SKM-1 treated with dmso at 0.1 percent for 144 hours (cell line): ENCODE data around the gene SLC41A3.
"Not testable (repeated sequence)": the region's sequence is repeated elsewhere in the genome, so short reads cannot be mapped to it uniquely, and the experiment has no call there.

Experiments used
- DNase-seq: peaks from one replicate; lab custom pipeline; 2025; ENCODE audit not compliant: unreplicated experiment; lab: John Stamatoyannopoulos, UW

Gene SLC41A3

DNA sequence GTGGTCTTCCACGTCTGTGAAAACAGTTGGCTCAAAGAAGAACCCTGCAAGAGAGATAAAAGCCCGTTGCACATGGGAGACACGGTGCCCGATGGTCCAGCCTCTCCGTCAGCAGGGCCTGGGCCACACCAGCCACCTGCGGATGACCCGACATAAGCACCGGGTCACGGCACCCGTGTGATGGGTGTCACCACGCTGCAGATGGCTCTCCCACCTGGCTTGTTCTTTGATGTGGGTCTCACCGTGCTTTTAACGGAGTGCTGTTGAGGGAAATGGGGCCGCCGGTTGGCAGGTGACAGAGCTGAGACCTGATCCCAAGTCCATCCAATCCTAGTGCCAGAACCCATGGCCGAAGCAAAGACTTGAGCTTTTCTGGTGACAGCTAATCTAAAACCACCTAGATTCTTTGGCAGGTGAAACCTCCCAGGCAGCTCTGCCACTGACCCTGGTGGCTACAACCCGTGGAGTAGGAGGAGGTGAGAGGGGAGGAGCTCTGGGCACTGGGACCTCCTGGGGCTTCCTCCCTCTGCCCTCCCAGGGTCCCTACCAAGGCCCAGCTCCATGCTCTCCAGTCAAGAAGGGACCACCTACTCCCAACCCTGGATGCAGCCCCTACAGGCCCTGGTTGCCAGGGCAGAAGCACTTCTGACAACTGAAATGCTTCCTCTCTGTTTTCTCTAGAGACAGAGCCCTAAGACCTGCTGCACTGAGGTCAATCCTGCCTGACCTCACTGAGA lies 23.4 kb upstream of the SLC41A3 start:
- no peak for DNase-seq

- no peak for DNase-seq
Measured at GRCh38 chr3:126106336-126107202, 22.6 kb upstream of the SLC41A3 start.

GRCh38 chr3:126105691-126106187 lies 21.8 kb upstream of the SLC41A3 start:
- DNase-seq, result no peak

- DNase-seq, result no peak
Measured at GRCh38 chr3:126104742-126105605, 21.1 kb upstream of the SLC41A3 start.

GRCh38 chr3:126104028-126104635 lies 20.2 kb upstream of the SLC41A3 start:
- DNase-seq, result no peak

- no peak for DNase-seq
Measured at GRCh38 chr3:126103121-126104027, 19.4 kb upstream of the SLC41A3 start.

DNA sequence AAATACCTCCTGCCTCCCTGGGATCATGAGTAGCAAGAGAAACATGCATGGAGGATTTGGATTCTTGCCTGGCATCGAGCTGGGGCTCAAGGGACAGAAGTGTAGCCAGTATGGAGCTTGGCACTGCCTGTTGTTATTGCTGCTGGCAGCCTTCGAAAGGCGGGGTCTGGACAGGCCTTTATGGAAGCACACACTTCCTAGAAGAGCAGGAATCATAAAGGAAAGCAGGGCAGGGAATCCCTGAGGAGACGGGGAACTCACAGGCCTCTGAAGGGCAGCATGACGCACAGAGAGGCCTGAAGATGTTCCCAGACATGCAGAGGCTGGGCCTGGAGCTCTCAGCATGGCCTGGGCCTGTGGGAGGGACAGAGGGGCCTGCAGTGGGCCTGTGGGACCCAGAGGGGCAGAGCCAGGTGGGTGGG lies 18.6 kb upstream of the SLC41A3 start:
- DNase-seq, result no peak

GRCh38 chr3:126102011-126102410 lies 18.1 kb upstream of the SLC41A3 start:
- DNase-seq, result no peak

DNA sequence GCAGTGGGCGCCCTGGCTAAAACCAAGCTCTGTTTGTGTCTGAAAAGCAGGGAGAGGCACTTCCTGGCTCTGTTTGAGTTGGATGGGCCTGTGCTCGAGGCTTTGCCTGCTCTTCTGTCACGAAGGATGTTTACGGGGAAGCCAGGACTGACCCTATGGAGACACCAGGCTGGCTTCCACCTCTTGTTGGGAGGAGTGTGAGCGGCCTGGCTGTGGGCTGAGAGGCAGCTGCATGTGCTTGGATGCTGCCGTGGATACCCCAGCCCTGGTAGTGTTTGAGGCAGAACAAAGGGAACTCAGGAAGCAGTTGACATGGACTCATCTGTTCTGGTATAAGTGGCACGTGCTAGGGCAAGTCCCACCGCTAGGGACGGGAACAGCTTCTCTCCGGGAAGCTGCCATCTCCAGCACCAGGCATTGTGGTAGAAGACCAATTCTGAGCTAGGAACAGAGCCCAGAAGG lies 17.6 kb upstream of the SLC41A3 start:
- DNase-seq, result no peak

DNA sequence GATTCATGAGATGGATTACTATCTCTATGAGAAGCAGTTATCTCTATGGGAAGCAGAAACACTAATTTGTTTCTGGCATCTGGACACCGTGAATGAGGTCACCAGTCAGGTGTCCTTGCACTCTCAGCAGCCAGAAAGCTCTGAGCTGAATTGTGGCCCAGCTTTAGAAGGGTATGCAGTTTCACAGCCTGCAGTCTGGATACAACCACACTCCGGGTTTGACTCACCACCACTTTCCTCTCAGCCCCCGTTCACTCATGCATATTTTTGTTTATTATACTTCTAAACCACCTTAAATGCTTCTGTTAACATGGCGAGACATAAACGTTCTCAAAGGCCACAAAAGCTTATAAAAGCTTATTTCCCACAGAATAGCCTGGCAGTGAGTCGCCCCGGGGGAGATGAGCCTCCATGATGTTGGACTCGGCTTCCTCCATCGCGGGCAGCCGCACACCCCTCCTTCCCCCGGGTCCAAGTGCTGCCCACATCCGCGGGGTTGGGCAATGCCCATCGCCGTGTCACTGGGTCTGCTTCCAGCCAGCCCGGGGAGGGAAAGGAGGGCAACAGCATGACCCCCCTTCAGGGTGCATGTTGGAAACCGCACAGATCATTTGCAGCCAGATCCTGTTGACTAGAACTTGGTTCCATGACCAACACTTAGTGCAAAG lies 16.8 kb upstream of the SLC41A3 start:
- DNase-seq, result no peak

- no peak for DNase-seq
Measured at GRCh38 chr3:126100269-126100633, 16.3 kb upstream of the SLC41A3 start.

DNA sequence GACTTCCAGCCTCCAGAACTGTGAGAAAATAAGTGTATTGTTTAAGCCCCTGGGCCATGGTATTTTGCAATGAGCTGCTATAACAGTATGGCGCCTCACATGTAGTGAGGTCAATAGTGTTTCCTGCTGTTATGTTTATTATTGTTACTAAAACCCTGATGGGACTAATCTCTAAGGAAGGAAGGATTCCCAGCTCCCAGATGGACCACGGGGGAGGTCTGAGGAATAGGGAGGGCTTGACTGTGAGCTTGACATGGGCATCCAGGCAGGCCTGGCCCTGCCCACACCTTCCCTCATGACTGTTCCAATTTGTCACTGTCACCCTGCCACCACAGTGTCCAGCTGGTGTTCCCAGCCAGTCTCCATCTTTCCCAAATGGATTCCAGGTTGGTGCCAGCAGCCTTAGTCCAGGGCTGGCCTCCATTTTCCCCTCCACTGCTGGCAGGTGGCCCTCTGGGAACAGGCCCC lies 14.5 kb upstream of the SLC41A3 start:
- DNase-seq, result no peak

DNA sequence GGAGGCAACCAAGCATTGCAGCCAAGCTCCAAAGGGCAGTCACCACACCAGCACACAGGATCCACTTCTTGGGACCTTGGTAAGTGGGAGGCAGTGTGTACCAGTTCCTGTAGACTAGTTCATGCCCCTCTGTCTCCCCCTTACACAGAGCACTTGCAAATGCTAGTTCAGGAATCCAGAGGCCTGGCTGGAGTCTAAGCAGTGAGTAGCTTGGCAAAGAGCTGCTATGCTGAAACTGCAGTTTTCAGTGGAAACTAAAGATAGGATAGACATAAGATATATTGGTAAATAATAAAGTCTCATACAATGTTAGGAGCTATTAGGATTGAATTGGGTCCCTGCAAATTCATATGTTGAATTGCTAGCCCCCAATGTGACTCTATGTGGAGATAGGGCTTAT lies 13.9 kb upstream of the SLC41A3 start:
- DNase-seq, result no peak

DNA sequence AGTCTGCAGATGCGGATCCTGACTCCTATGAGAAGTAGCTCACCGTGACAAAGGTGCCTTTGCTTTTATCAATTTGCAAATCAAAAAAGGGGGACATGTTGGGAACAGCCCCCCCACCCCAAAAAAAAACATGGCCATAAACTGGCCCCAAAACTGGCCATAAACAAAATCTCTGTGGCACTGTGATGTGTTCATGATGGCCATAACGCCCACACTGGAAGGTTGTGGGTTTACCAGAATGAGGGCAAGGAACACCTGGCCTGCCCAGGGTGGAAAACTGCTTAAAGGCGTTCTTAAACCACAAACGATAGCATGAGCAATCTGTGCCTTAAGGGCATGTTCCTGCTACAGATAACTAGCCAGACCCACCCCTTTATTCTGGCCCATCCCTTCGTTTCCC lies 12.3 kb upstream of the SLC41A3 start:
- DNase-seq, result not testable (repeated sequence)

DNA sequence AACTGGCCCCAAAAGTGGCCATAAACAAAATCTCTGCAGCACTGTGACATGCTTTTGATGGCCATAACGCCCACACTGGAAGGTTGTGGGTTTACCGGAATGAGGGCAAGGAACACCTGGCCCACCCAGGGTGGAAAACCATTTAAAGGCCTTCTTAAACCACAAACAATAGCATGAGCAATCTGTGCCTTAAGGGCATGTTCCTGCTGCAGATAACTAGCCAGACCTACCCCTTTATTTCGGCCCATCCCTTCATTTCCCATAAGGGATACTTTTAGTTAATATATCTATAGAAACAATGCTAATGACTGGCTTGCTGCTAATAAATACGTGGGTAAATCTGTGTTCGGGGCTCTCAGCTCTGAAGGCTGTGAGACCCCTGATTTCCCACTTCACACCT lies 8.2 kb upstream of the SLC41A3 start:
- DNase-seq, result not testable (repeated sequence)

DNA sequence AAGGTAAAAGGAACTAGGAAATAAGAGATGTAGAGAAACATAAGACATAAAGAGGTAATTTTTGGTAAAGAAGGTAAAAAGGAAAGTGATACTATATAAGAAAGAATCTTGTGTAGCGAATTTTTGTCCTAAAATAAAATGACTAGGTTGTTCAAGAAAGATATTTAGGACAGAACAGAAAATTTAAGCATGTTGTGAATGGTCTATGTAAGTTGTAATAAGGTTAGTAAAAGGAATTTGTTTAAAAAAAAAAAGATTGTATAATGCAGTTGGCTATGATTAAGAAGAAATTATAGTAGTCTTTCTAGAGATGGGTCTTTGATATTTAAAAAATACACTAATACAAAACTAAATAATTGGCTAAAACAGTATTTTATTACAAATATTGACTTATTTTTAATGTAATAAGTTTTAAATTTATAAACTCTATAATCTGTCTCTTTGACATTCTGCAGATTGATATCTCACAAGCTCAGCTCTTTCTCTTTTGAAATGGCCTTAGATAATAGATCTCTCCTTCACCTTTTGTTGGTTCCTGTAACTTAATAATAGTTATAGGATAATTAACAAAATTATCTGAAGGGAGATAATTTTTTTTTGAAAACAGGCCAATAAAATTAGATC lies 3.7 kb upstream of the SLC41A3 start:
- DNase-seq, result no peak

- DNase-seq, result no peak
Measured at GRCh38 chr3:126085841-126086240, 1.9 kb upstream of the SLC41A3 start.

GRCh38 chr3:126085276-126085675 lies 1.4 kb upstream of the SLC41A3 start:
- DNase-seq, result no peak

DNA sequence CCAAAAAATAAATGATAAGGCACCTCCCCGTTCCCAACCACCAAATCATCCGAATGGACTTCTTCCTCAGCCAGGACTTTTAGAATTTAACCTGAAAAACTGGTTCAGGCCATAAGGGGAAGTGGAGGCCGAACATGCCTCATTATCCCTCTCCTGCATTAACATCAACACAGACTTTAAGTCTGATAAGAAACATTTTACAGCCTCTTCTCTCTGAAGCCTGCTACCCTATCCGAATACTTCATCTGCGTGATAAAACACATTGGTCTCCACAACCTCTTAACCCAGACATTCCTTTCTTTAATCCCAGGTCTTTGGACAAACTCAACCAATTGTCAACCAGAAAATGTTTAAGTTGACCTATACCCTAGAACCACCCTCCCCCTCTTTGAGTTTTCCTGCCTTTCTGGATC lies 850 bp upstream of the SLC41A3 start:
- no peak for DNase-seq
